ENCODE measurements around the gene ABHD2.

DNA sequence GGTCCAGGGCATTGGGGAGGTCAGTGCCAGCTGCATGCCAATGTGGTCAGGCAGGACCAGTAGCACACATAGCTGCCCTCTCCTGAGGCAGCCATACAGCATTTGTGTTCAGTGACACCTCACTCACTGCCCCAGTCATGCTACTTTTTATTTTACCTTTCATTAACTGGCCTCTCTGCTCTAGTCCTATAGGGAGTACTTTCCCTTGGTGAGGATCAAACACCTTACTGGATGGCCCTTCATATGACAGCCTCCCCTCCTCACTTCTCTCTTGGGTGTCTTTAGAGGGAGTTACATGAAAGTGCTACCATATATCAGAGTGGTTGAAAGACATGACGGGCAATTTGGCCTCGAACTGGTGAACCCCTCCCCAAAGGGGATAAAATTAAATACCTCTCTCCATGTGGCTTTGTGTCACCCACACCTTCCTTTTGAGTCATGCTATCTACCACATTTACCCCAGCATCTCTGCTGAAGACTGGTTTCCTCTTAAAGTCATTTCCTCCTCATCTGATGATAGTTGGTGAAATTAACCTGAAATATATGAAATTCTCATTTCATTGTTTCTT lies 115.5 kb downstream of the ABHD2 start:
- TF ChIP-seq, protein P1, sequence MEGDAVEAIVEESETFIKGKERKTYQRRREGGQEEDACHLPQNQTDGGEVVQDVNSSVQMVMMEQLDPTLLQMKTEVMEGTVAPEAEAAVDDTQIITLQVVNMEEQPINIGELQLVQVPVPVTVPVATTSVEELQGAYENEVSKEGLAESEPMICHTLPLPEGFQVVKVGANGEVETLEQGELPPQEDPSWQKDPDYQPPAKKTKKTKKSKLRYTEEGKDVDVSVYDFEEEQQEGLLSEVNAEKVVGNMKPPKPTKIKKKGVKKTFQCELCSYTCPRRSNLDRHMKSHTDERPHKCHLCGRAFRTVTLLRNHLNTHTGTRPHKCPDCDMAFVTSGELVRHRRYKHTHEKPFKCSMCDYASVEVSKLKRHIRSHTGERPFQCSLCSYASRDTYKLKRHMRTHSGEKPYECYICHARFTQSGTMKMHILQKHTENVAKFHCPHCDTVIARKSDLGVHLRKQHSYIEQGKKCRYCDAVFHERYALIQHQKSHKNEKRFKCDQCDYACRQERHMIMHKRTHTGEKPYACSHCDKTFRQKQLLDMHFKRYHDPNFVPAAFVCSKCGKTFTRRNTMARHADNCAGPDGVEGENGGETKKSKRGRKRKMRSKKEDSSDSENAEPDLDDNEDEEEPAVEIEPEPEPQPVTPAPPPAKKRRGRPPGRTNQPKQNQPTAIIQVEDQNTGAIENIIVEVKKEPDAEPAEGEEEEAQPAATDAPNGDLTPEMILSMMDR (IDR thresholded peaks at IDR 0.05), result no peak
- TF ChIP-seq POLR2AphosphoS5 (IDR thresholded peaks at IDR 0.05), result no peak
